Measurements from ENCODE around the gene SZRD1. TPM values are rescaled to one million over a fixed set of nuclear protein-coding genes. Genes with fewer than 3 reads are reported as not detected.
A peak's percentile ranks its signal among the peaks of the same experiment; 100 is the strongest.

SZRD1 gene
- total and polyA plus RNA-seq, 2 donors (not counting 1 experiment from before 2014, with no cell fraction given): 92.4 to 110 TPM

DNA sequence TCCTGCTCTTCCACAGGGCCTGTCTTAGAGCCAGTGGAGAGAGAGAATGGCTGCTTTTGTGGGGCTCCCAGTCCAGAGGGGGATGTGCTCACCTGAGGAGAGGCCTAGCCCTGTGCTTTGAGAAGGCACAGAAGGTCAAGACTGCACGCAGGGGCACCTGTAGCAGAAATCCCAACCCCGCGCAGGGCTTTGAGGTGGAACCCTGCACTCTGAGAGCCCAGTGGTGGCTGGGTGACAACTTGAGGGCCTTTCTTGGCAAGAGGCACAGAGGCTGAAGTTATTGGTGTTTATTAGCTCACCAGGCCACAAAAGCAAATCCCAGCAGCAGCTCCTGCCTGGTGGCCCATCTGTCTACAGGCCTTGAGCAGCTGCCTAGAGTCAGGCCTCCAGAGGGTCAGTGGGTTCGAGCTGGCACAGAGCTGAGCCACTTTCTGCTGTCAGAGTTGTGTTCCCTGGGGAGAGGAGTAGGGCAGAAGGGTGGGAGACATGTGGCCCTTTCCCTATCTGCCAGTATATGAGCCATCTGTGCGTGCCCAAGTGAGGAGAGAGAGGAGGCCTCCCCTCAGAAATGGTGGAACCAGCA lies 31.4 kb downstream of the SZRD1 start:
- Mint-ChIP-seq H3K4me3 (no peak overlapping the region), H3K27ac (peak overlapping the region; percentile 41), H3K27me3 (no peaks in the 10 kb centered on the region), H3K4me1 (peaks cover 2% of the 10 kb centered on the region), H3K9me3 (ENCODE audit: insufficient read depth) (no peaks in the 10 kb centered on the region)
- Histone ChIP-seq H3K4me2 (replicated peaks; ENCODE audit: low read depth, low read length, poor library complexity, severe bottlenecking) (no peak overlapping the region), H3K27me3 (replicated peaks in 1 of 4; ENCODE audit: control extremely low read depth in 1 of 4, control insufficient read depth in 3 of 4, insufficient read depth in 4 of 4, low read length in 3 of 4) (no peaks in the 10 kb centered on the region), H3K9ac (ENCODE audit: low read length) (no peak overlapping the region), H3K4me3 (ENCODE audit: control extremely low read depth in 1 of 5, extremely low read depth in 1 of 5, insufficient read depth in 1 of 5, low read depth in 2 of 5, low read length in 4 of 5) (no peak overlapping the region), H3K36me3 (replicated peaks in 1 of 2; ENCODE audit: control extremely low read depth in 1 of 2, control insufficient read depth in 1 of 2, extremely low read depth in 1 of 2, insufficient read depth in 2 of 2, low read length in 1 of 2) (peaks cover 0 to 50% of the 10 kb centered on the region in 2 experiments), H3K9me3 (ENCODE audit: control extremely low read depth in 1 of 3, control insufficient read depth in 2 of 3, insufficient read depth in 1 of 3, low read length in 2 of 3) (no peaks in the 10 kb centered on the region), H3K27ac (ENCODE audit: low read length in 2 of 2) (no peak overlapping the region), H3K79me2 (ENCODE audit: control insufficient read depth, insufficient read depth, low read length) (peaks cover 9% of the 10 kb centered on the region), H2AFZ (ENCODE audit: insufficient read depth, low read depth, low read length, poor library complexity, severe bottlenecking) (no peak overlapping the region), H3K4me1 (ENCODE audit: control insufficient read depth in 2 of 2, insufficient read depth in 2 of 2, low read length in 2 of 2) (no peaks in the 10 kb centered on the region), H4K20me1 (ENCODE audit: control insufficient read depth, insufficient read depth, low read length, poor library complexity, severe bottlenecking) (peaks cover 39% of the 10 kb centered on the region)
- TF ChIP-seq, protein P1, sequence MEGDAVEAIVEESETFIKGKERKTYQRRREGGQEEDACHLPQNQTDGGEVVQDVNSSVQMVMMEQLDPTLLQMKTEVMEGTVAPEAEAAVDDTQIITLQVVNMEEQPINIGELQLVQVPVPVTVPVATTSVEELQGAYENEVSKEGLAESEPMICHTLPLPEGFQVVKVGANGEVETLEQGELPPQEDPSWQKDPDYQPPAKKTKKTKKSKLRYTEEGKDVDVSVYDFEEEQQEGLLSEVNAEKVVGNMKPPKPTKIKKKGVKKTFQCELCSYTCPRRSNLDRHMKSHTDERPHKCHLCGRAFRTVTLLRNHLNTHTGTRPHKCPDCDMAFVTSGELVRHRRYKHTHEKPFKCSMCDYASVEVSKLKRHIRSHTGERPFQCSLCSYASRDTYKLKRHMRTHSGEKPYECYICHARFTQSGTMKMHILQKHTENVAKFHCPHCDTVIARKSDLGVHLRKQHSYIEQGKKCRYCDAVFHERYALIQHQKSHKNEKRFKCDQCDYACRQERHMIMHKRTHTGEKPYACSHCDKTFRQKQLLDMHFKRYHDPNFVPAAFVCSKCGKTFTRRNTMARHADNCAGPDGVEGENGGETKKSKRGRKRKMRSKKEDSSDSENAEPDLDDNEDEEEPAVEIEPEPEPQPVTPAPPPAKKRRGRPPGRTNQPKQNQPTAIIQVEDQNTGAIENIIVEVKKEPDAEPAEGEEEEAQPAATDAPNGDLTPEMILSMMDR (IDR thresholded peaks at IDR 0.05): no peak
- DNase-seq (no peak), ATAC-seq (ENCODE audit: low read depth) (no peak)
- ChIA-PET POLR2A (no interaction called here), CTCF (no interaction called here)
- 96% methylated on average over 5 of the region's 5 CpGs for WGBS (ENCODE audit: insufficient coverage)
- intact Hi-C loops (cut with micrococcal nuclease): no loop called here

DNA sequence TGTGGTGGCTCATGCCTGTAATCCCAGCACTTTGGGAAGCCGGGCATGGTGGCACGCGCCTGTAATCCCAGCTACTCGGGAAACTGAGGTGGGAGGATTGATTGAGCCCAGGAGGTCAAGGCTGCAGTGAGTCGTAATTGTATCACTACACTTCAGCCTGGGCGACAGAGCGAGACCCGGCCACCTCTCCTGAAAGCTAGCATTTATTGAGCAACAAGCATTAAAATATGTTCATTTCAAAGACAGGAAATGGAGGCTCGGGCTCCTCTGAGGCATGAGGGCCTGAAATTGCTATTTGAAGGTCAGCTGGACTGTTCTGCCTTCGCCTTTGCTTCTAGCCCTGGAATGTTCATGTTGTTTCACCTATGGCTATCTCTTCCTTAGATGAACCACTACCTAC lies 35.7 kb downstream of the SZRD1 start:
- no peak overlapping the region for H3K4me3 ChIP-seq (ENCODE audit: control extremely low read depth in 1 of 5, extremely low read depth in 1 of 5, insufficient read depth in 1 of 5, low read depth in 2 of 5, low read length in 4 of 5)
- no peaks in the 10 kb centered on the region for H4K20me1 ChIP-seq (ENCODE audit: control insufficient read depth, insufficient read depth, low read length, poor library complexity, severe bottlenecking)
- H3K27me3 ChIP-seq (replicated peaks in 1 of 4; ENCODE audit: control extremely low read depth in 1 of 4, control insufficient read depth in 3 of 4, insufficient read depth in 4 of 4, low read length in 3 of 4): no peaks in the 10 kb centered on the region
- 90% methylated on average over 5 of the region's 10 CpGs for WGBS (ENCODE audit: insufficient coverage)
- no peak for TF ChIP-seq EZH2 (IDR thresholded peaks at IDR 0.05; ENCODE audit: borderline replicate concordance, insufficient read depth, low read depth, low read length, poor library complexity, severe bottlenecking)
- TF ChIP-seq, protein P1 (IDR thresholded peaks at IDR 0.05): no peak
- H2AFZ ChIP-seq (ENCODE audit: insufficient read depth, low read depth, low read length, poor library complexity, severe bottlenecking): no peak overlapping the region
- H3K9me3 Mint-ChIP-seq (ENCODE audit: insufficient read depth): no peaks in the 10 kb centered on the region
- H3K9ac ChIP-seq (ENCODE audit: low read length): no peak overlapping the region
- no peak overlapping the region for H3K4me2 ChIP-seq (replicated peaks; ENCODE audit: low read depth, low read length, poor library complexity, severe bottlenecking)
- H3K4me1 ChIP-seq (ENCODE audit: control insufficient read depth in 2 of 2, insufficient read depth in 2 of 2, low read length in 2 of 2): no peaks in the 10 kb centered on the region
- H3K4me3 Mint-ChIP-seq: no peak overlapping the region
- DNase-seq (no peak), ATAC-seq (ENCODE audit: low read depth) (no peak)
- ChIA-PET POLR2A (no interaction called here), CTCF (no interaction called here)
- no peaks in the 10 kb centered on the region for H3K27me3 Mint-ChIP-seq
- H3K9me3 ChIP-seq (ENCODE audit: control extremely low read depth in 1 of 3, control insufficient read depth in 2 of 3, insufficient read depth in 1 of 3, low read length in 2 of 3): no peaks in the 10 kb centered on the region
- H3K27ac ChIP-seq (ENCODE audit: low read length in 2 of 2): no peak overlapping the region
- H3K36me3 ChIP-seq (replicated peaks in 1 of 2; ENCODE audit: control extremely low read depth in 1 of 2, control insufficient read depth in 1 of 2, extremely low read depth in 1 of 2, insufficient read depth in 2 of 2, low read length in 1 of 2): peaks cover 0 to 8% of the 10 kb centered on the region in 2 experiments
- intact Hi-C loops (cut with micrococcal nuclease): no loop called here
- H3K4me1 Mint-ChIP-seq: no peaks in the 10 kb centered on the region
- H3K79me2 ChIP-seq (ENCODE audit: control insufficient read depth, insufficient read depth, low read length): no peaks in the 10 kb centered on the region
- no peak overlapping the region for H3K27ac Mint-ChIP-seq

Measured in B cell (primary cell).